ENCODE data around the gene TMEM50A. TPM values are rescaled to one million over a fixed set of nuclear protein-coding genes. Genes with fewer than 3 reads are reported as not detected.

Gene TMEM50A
- total RNA-seq, 5 donors from 2014 or later (not counting 1 experiment from before 2014, with no cell fraction given) = 74.8 to 104 (median 97.2) TPM

DNA sequence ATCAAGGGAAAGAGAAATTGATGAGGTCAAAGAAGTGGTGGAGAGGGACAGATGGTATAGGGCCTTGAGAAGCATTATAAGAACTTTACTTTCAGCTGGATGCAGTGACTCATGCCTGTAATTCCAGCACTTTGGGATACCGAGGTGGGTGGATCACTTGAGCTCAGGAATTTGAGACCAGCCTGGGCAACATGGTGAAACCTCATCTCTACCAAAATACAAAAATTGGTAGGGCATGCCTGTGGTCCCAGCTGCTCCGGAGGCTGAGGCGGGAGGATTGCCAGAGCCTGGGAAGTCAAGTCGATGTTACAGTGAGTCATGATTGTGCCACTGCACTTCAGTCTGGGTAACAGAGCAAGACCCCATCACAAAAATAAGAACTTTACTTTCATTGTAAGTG is 5.7 kb downstream of the TMEM50A start:
- Histone ChIP-seq H3K4me3 (ENCODE audit: control insufficient read depth in 1 of 2, extremely low read depth in 1 of 2, low read length in 1 of 2) (no peak overlapping the region), H3K27ac (ENCODE audit: low read length) (no peak overlapping the region), H3K36me3 (ENCODE audit: control insufficient read depth in 2 of 2, extremely low read depth in 1 of 2, insufficient read depth in 1 of 2, low read length in 1 of 2) (peaks cover 0 to 26% of the 10 kb centered on the region in 2 donors), H3K9me3 (no peaks in the 10 kb centered on the region), H3K27me3 (replicated peaks in 1 of 2; ENCODE audit: control insufficient read depth in 2 of 2, extremely low read depth in 1 of 2, insufficient read depth in 2 of 2, low read length in 1 of 2) (no peaks in the 10 kb centered on the region), H3K4me1 (ENCODE audit: control insufficient read depth in 1 of 2, extremely low read depth in 1 of 2, insufficient read depth in 2 of 2, low read length in 2 of 2) (peaks cover 12 to 16% of the 10 kb centered on the region in 2 experiments)
- DNase-seq = peak in 1 of 35 experiments; percentile 0
- CTCF ChIA-PET = no interaction called here
- POLR2A ChIA-PET = interaction anchor here in 1 of 2 donors (0.6 kb wide), 1 partner anchor 796 kb away, joined by 8 read pairs; no protein-coding TSS in a partner anchor
- Mint-ChIP-seq H3K27me3 (no peaks in the 10 kb centered on the region), H3K27ac (no peak overlapping the region), H3K4me3 (no peak overlapping the region), H3K36me3 (peaks cover 27% of the 10 kb centered on the region), H3K4me1 (peaks cover 48 to 57% (median 52%) of the 10 kb centered on the region in 3 donors), H3K9me3 (no peaks in the 10 kb centered on the region)
- ATAC-seq (replicated peaks in 1 of 4) = no peak
- no CpG with 5 or more reads among the region's 4 CpGs for WGBS (ENCODE audit: insufficient coverage)

GRCh38 chr1:25347556-25347955 is 9.4 kb downstream of the TMEM50A start:
- Mint-ChIP-seq H3K4me1 (peaks cover 23 to 29% (median 26%) of the 10 kb centered on the region in 3 donors), H3K27me3 (no peaks in the 10 kb centered on the region), H3K9me3 (no peaks in the 10 kb centered on the region), H3K27ac (no peak overlapping the region), H3K4me3 (no peak overlapping the region), H3K36me3 (peaks cover 34% of the 10 kb centered on the region)
- CTCF ChIA-PET = interaction anchor here in 1 of 2 donors (0.7 kb wide), 1 partner anchor 108 kb away, joined by 3 read pairs; no protein-coding TSS in a partner anchor
- WGBS (ENCODE audit: insufficient coverage) = 71% methylated on average over 1 of the region's 2 CpGs
- Histone ChIP-seq H3K27me3 (replicated peaks in 1 of 2; ENCODE audit: control insufficient read depth in 2 of 2, extremely low read depth in 1 of 2, insufficient read depth in 2 of 2, low read length in 1 of 2) (no peaks in the 10 kb centered on the region), H3K27ac (ENCODE audit: low read length) (no peak overlapping the region), H3K4me3 (ENCODE audit: control insufficient read depth in 1 of 2, extremely low read depth in 1 of 2, low read length in 1 of 2) (no peak overlapping the region), H3K4me1 (ENCODE audit: control insufficient read depth in 1 of 2, extremely low read depth in 1 of 2, insufficient read depth in 2 of 2, low read length in 2 of 2) (peaks cover 0 to 4% of the 10 kb centered on the region in 2 experiments), H3K36me3 (ENCODE audit: control insufficient read depth in 2 of 2, extremely low read depth in 1 of 2, insufficient read depth in 1 of 2, low read length in 1 of 2) (peaks cover 0 to 41% of the 10 kb centered on the region in 2 donors), H3K9me3 (no peaks in the 10 kb centered on the region)
- ATAC-seq (replicated peaks in 1 of 4) = no peak
- POLR2A ChIA-PET = no interaction called here
- DNase-seq = no peak

DNA sequence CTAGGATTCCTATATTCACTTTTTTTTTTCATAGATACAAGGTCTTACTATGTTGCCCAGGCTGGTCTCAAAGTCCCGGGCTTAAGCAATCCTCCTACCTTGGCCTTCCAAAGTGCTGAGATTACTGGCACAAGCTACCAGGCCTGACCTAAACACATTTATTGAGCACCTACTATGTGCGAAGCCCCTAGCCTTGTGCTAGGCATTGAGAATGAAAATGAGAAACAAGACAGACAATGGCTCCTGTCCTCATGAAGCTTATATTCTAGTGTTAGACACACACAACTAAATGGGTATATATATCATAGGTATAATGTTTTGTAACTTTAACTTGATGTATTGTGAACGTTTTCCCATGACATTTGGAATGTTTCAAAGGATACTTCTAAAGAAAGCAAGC is 11.5 kb downstream of the TMEM50A start:
- Histone ChIP-seq H3K36me3 (ENCODE audit: control insufficient read depth in 2 of 2, extremely low read depth in 1 of 2, insufficient read depth in 1 of 2, low read length in 1 of 2) (peaks cover 0 to 51% of the 10 kb centered on the region in 2 donors), H3K9me3 (no peaks in the 10 kb centered on the region), H3K27ac (ENCODE audit: low read length) (no peak overlapping the region), H3K4me3 (ENCODE audit: control insufficient read depth in 1 of 2, extremely low read depth in 1 of 2, low read length in 1 of 2) (no peak overlapping the region), H3K27me3 (replicated peaks in 1 of 2; ENCODE audit: control insufficient read depth in 2 of 2, extremely low read depth in 1 of 2, insufficient read depth in 2 of 2, low read length in 1 of 2) (no peaks in the 10 kb centered on the region), H3K4me1 (ENCODE audit: control insufficient read depth in 1 of 2, extremely low read depth in 1 of 2, insufficient read depth in 2 of 2, low read length in 2 of 2) (peaks cover 0 to 4% of the 10 kb centered on the region in 2 experiments)
- Mint-ChIP-seq H3K9me3 (no peaks in the 10 kb centered on the region), H3K4me1 (peaks cover 11 to 14% (median 12%) of the 10 kb centered on the region in 3 donors), H3K4me3 (no peak overlapping the region), H3K27me3 (no peaks in the 10 kb centered on the region), H3K27ac (no peak overlapping the region), H3K36me3 (peaks cover 33% of the 10 kb centered on the region)
- DNase-seq (no peak), ATAC-seq (replicated peaks in 1 of 4) (no peak)
- 100% methylated on average over 1 of the region's 3 CpGs for WGBS (ENCODE audit: insufficient coverage)
- ChIA-PET CTCF (no interaction called here), POLR2A (no interaction called here)

DNA sequence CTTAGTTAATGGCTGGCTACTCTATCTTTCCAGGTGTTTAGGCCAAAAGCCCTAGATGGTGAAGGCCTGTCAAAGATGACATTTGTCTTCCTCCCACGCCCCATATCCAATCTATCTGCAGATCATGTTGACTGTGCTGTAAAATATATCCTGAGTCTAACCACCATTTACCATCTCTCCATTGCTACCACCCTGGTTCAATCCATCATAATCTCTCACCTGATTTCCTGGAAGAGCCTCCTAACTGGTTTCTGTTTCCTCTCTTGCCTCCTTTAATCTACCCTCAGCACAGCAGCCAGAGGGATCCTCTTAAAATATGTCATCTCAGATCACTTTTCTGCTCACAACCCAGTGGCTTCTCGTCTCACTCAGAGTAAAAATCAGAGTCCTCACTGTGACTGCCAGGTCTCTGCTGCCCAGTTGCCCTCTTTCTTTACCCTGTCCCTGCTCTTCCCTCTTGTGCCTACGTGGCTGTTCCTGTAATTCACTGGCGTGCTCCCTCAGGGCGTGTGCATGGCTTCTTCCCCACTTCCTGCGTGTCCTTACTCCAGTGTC is 17.8 kb downstream of the TMEM50A start:
- Mint-ChIP-seq H3K4me1 (peaks cover 18 to 29% (median 23%) of the 10 kb centered on the region in 3 donors), H3K9me3 (no peaks in the 10 kb centered on the region), H3K4me3 (peak overlapping the region in 1 of 3 donors; percentile 8), H3K27ac (peak overlapping the region; percentile 70 to 88), H3K27me3 (no peaks in the 10 kb centered on the region), H3K36me3 (peaks cover 47% of the 10 kb centered on the region)
- Histone ChIP-seq H3K27me3 (replicated peaks in 1 of 2; ENCODE audit: control insufficient read depth in 2 of 2, extremely low read depth in 1 of 2, insufficient read depth in 2 of 2, low read length in 1 of 2) (no peaks in the 10 kb centered on the region), H3K27ac (ENCODE audit: low read length) (peak overlapping the region; percentile 5), H3K36me3 (ENCODE audit: control insufficient read depth in 2 of 2, extremely low read depth in 1 of 2, insufficient read depth in 1 of 2, low read length in 1 of 2) (peaks cover 3 to 69% of the 10 kb centered on the region in 2 donors), H3K4me1 (ENCODE audit: control insufficient read depth in 1 of 2, extremely low read depth in 1 of 2, insufficient read depth in 2 of 2, low read length in 2 of 2) (peaks cover 0 to 5% of the 10 kb centered on the region in 2 experiments), H3K4me3 (ENCODE audit: control insufficient read depth in 1 of 2, extremely low read depth in 1 of 2, low read length in 1 of 2) (no peak overlapping the region), H3K9me3 (no peaks in the 10 kb centered on the region)
- 84% methylated on average over 6 of the region's 6 CpGs for WGBS (ENCODE audit: insufficient coverage)
- CTCF ChIA-PET = no interaction called here
- POLR2A ChIA-PET = no interaction called here
- no peak for DNase-seq
- peak in 1 of 4 experiments; percentile 29 for ATAC-seq (replicated peaks in 1 of 4)

GRCh38 chr1:25356441-25356840 is 18.3 kb downstream of the TMEM50A start:
- Mint-ChIP-seq H3K27ac (peak overlapping the region; percentile 70 to 88), H3K4me3 (peak overlapping the region in 1 of 3 donors; percentile 8), H3K36me3 (peaks cover 52% of the 10 kb centered on the region), H3K27me3 (no peaks in the 10 kb centered on the region), H3K4me1 (peaks cover 18 to 29% (median 23%) of the 10 kb centered on the region in 3 donors), H3K9me3 (no peaks in the 10 kb centered on the region)
- Histone ChIP-seq H3K4me3 (ENCODE audit: control insufficient read depth in 1 of 2, extremely low read depth in 1 of 2, low read length in 1 of 2) (no peak overlapping the region), H3K27ac (ENCODE audit: low read length) (no peak overlapping the region), H3K9me3 (no peaks in the 10 kb centered on the region), H3K27me3 (replicated peaks in 1 of 2; ENCODE audit: control insufficient read depth in 2 of 2, extremely low read depth in 1 of 2, insufficient read depth in 2 of 2, low read length in 1 of 2) (no peaks in the 10 kb centered on the region), H3K36me3 (ENCODE audit: control insufficient read depth in 2 of 2, extremely low read depth in 1 of 2, insufficient read depth in 1 of 2, low read length in 1 of 2) (peaks cover 4 to 74% of the 10 kb centered on the region in 2 donors), H3K4me1 (ENCODE audit: control insufficient read depth in 1 of 2, extremely low read depth in 1 of 2, insufficient read depth in 2 of 2, low read length in 2 of 2) (peaks cover 0 to 5% of the 10 kb centered on the region in 2 experiments)
- no peak for DNase-seq
- ChIA-PET POLR2A (no interaction called here), CTCF (no interaction called here)
- ATAC-seq (replicated peaks in 1 of 4) = no peak

DNA sequence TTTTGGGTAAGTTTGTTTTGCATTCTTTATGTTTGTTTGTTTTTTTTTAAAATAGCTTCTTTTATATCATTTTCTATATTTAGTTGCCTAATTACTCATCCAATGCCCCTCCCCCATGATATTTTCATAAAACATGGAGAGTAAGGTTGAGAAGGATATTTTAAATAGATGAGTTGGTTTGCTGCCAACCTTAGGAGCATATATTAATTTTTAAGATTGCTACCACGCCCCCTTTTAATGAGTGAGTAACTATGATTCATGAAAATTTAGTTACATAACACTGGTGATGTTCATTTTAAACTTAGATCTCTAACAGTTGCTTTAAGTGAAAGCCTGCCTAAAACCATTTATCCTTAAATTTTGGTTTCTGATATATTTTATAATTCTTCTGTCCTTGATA is 18.7 kb downstream of the TMEM50A start:
- H3K27ac ChIP-seq (ENCODE audit: low read length) = no peak overlapping the region
- POLR2A ChIA-PET = no interaction called here

More for the DNA sequence above, 18.7 kb downstream of the TMEM50A start:
- no peaks in the 10 kb centered on the region for H3K9me3 Mint-ChIP-seq
- H3K27me3 Mint-ChIP-seq = no peaks in the 10 kb centered on the region
- peaks cover 0 to 5% of the 10 kb centered on the region in 2 experiments for H3K4me1 ChIP-seq (ENCODE audit: control insufficient read depth in 1 of 2, extremely low read depth in 1 of 2, insufficient read depth in 2 of 2, low read length in 2 of 2)
- no CpG with 5 or more reads among the region's 1 CpG for WGBS (ENCODE audit: insufficient coverage)
- peaks cover 8 to 78% of the 10 kb centered on the region in 2 donors for H3K36me3 ChIP-seq (ENCODE audit: control insufficient read depth in 2 of 2, extremely low read depth in 1 of 2, insufficient read depth in 1 of 2, low read length in 1 of 2)
- no peaks in the 10 kb centered on the region for H3K27me3 ChIP-seq (replicated peaks in 1 of 2; ENCODE audit: control insufficient read depth in 2 of 2, extremely low read depth in 1 of 2, insufficient read depth in 2 of 2, low read length in 1 of 2)
- H3K4me1 Mint-ChIP-seq = peaks cover 18 to 32% (median 23%) of the 10 kb centered on the region in 3 donors
- peak overlapping the region in 2 of 3 donors; percentile 10 to 28 for H3K4me3 Mint-ChIP-seq
- peak in 2 of 4 experiments; percentile 16 to 31 for ATAC-seq (replicated peaks in 1 of 4)
- no peak for DNase-seq
- CTCF ChIA-PET = no interaction called here
- H3K4me3 ChIP-seq (ENCODE audit: control insufficient read depth in 1 of 2, extremely low read depth in 1 of 2, low read length in 1 of 2) = no peak overlapping the region
- peaks cover 55% of the 10 kb centered on the region for H3K36me3 Mint-ChIP-seq
- no peaks in the 10 kb centered on the region for H3K9me3 ChIP-seq
- peak overlapping the region; percentile 88 to 89 for H3K27ac Mint-ChIP-seq
